Activated CD4-positive, CD25-positive, alpha-beta regulatory T cell (primary cell): ENCODE measurements around the gene COL4A3.

Source experiments
- DNase-seq, 4 experiments: peaks; one replicate each; lab custom pipeline; 2025; lab: John Stamatoyannopoulos, UW

The COL4A3 gene

GRCh38 chr2:227163998-227164762 is at the start of gene COL4A3, which contains the start of gene COL4A4:
COL4A3 (plus strand) TSS chr2:227164624; CDS start chr2:227164727, 103 bp downstream.
COL4A4 (minus strand) TSS chr2:227164205; CDS start chr2:227147483, 16,722 bp downstream.
- no peak for DNase-seq

- DNase-seq = no peak
Measured at GRCh38 chr2:227115761-227116160, 48.7 kb upstream of the COL4A3 start.

GRCh38 chr2:227117027-227117426 is 47.4 kb upstream of the COL4A3 start:
- DNase-seq = no peak

GRCh38 chr2:227117852-227118251 is 46.6 kb upstream of the COL4A3 start:
- no peak for DNase-seq

- no peak for DNase-seq
Measured at GRCh38 chr2:227118353-227118752, 46.1 kb upstream of the COL4A3 start.

- DNase-seq = no peak
Measured at GRCh38 chr2:227123697-227124096, 40.7 kb upstream of the COL4A3 start.

- no peak for DNase-seq
Measured at GRCh38 chr2:227124811-227125210, 39.6 kb upstream of the COL4A3 start.

- no peak for DNase-seq
Measured at GRCh38 chr2:227125506-227125905, 38.9 kb upstream of the COL4A3 start.

GRCh38 chr2:227127201-227127600 is 37.2 kb upstream of the COL4A3 start:
- DNase-seq = no peak

- no peak for DNase-seq
Measured at GRCh38 chr2:227130636-227131035, 33.8 kb upstream of the COL4A3 start.

GRCh38 chr2:227132986-227133385 is 31.4 kb upstream of the COL4A3 start:
- DNase-seq = no peak

GRCh38 chr2:227134591-227134990 is 29.8 kb upstream of the COL4A3 start:
- DNase-seq = no peak

GRCh38 chr2:227141301-227141700 is 23.1 kb upstream of the COL4A3 start:
- DNase-seq = no peak

GRCh38 chr2:227143895-227144294 is 20.5 kb upstream of the COL4A3 start:
- no peak for DNase-seq

- DNase-seq = no peak
Measured at GRCh38 chr2:227146456-227146855, 18.0 kb upstream of the COL4A3 start.

- DNase-seq = no peak
Measured at GRCh38 chr2:227147023-227147422, 17.4 kb upstream of the COL4A3 start.

GRCh38 chr2:227148106-227148505 is 16.3 kb upstream of the COL4A3 start:
- no peak for DNase-seq

GRCh38 chr2:227150222-227150936 is 14.0 kb upstream of the COL4A3 start:
- no peak for DNase-seq

GRCh38 chr2:227152093-227152766 is 12.2 kb upstream of the COL4A3 start:
- no peak for DNase-seq

GRCh38 chr2:227153307-227153706 is 11.1 kb upstream of the COL4A3 start:
- no peak for DNase-seq

- DNase-seq = no peak
Measured at GRCh38 chr2:227153758-227154486, 10.5 kb upstream of the COL4A3 start.
